GM12878 (cell line): ENCODE results near the gene LRRC8B. TPM values are rescaled to one million over a fixed set of nuclear protein-coding genes. Genes with fewer than 3 reads are reported as not detected.

Experiments used
- ATAC-seq: fragments of 200-7000 bp; cut with Tn5 transposase; 3 replicates; pipeline ENCODE4 v1.9.1; 2020; ENCODE audit warnings: mild to moderate bottlenecking, moderate library complexity
- BruUV-seq: library from RNA; stranded (reverse); fragments of 400-500 nt; replicated peaks from 2 replicates; lab custom pipeline; 2021; lab: Mats Ljungman, UMichigan
- CTCF ChIA-PET: fragments of 300-600 bp; sonication (Branson Sonifier 250); formaldehyde crosslinking; extraction: SDS; loops from one replicate; lab custom pipeline; 2021; ENCODE audit warnings: inconsistent platforms; lab: Yijun Ruan, JAX
- POLR2A ChIA-PET: fragments of 350-600 bp; formaldehyde crosslinking; extraction: SDS; loops from one replicate; lab custom pipeline; 2021; ENCODE audit warnings: inconsistent platforms; lab: Charles Lee
- RAD21 ChIA-PET: fragments of 300-600 bp; sonication (Branson Sonifier 250); formaldehyde crosslinking; loops from one replicate; lab custom pipeline; 2023; ENCODE audit warnings: antibody characterized with exemption; ENCODE audit not compliant: unreplicated experiment; lab: Charles Lee
- SMC1A ChIA-PET: fragments of 300-600 bp; sonication (Branson Sonifier 250); formaldehyde crosslinking; loops from one replicate; lab custom pipeline; 2023; ENCODE audit not compliant: unreplicated experiment, uncharacterized antibody; lab: Charles Lee
- DNase-seq: peaks from one replicate; pipeline ENCODE4 v3.0.0-alpha.2; 2011; ENCODE audit warnings: low read depth, low spot score
- FAIRE-seq: peaks from 3 replicates; lab custom pipeline; 2011; peaks lifted over from hg19 to GRCh38; lab: Jason Lieb, UNC
- H2AFZ ChIP-seq: 2 replicates; pipeline ENCODE4 v1.6.0; 2011; ENCODE audit warnings: low read depth, low read length, control low read depth; ENCODE audit not compliant: control insufficient read depth
- H3K27ac ChIP-seq: 2 replicates; pipeline ENCODE4 v1.5.1; 2011; ENCODE audit warnings: control low read depth; ENCODE audit not compliant: control insufficient read depth, insufficient read depth
- H3K27me3 ChIP-seq, 2 experiments: replicated peaks in 1 of 2; 2 replicates each; pipeline versions ENCODE4 v1.6.0 to v1.6.1; 2011; ENCODE audit warnings: low read length in 1 of 2; ENCODE audit not compliant: control insufficient read depth in 2 of 2, insufficient read depth in 2 of 2
- H3K36me3 ChIP-seq, 2 experiments: 2 replicates each; pipeline ENCODE4 v1.5.1; 2011; ENCODE audit warnings: low read length in 1 of 2; ENCODE audit not compliant: control insufficient read depth in 2 of 2, insufficient read depth in 2 of 2
- H3K4me1 ChIP-seq: 2 replicates; pipeline ENCODE4 v1.6.1; 2011; ENCODE audit warnings: mild to moderate bottlenecking, low read length, moderate library complexity, mixed read lengths; ENCODE audit not compliant: control insufficient read depth, insufficient read depth
- H3K4me2 ChIP-seq: 2 replicates; pipeline ENCODE4 v1.6.0; 2011; ENCODE audit warnings: control low read depth; ENCODE audit not compliant: control insufficient read depth, insufficient read depth
- H3K4me3 ChIP-seq: fragments of 200-600 bp; sonication (generic); 2 replicates; pipeline ENCODE4 v1.5.1; 2016
- H3K79me2 ChIP-seq: 2 replicates; pipeline ENCODE4 v1.6.0; 2011; ENCODE audit warnings: low read length; ENCODE audit not compliant: control insufficient read depth, insufficient read depth
- H3K9ac ChIP-seq: 2 replicates; pipeline ENCODE4 v1.8.0; 2011; ENCODE audit warnings: low read length, control low read depth, mixed read lengths; ENCODE audit not compliant: control insufficient read depth, insufficient read depth
- H3K9me3 ChIP-seq: replicated peaks from 3 replicates; pipeline ENCODE4 v1.5.1; 2011; ENCODE audit warnings: mild to moderate bottlenecking, low read length; ENCODE audit not compliant: control insufficient read depth, insufficient read depth
- H4K20me1 ChIP-seq: 2 replicates; pipeline ENCODE4 v1.6.0; 2011; ENCODE audit not compliant: control insufficient read depth, insufficient read depth
- BMI1 ChIP-seq: fragments of 450-650 bp; IDR thresholded peaks from 2 replicates; pipeline ENCODE4 v1.6.1; 2016; ENCODE audit warnings: mild to moderate bottlenecking, moderate library complexity, borderline replicate concordance
- BRCA1 ChIP-seq: IDR thresholded peaks from 2 replicates; pipeline ENCODE4 v1.6.1; 2011; ENCODE audit warnings: low read depth, low read length, improper control_type of control experiment
- CREM ChIP-seq: IDR thresholded peaks from 2 replicates; pipeline ENCODE4 v1.6.1; 2014; ENCODE audit warnings: antibody characterized with exemption, low read depth
- E2F8 ChIP-seq: fragments of 450-650 bp; IDR thresholded peaks from 2 replicates; pipeline ENCODE4 v1.6.1; 2018; ENCODE audit warnings: mild to moderate bottlenecking, low read depth, moderate library complexity; ENCODE audit not compliant: partially characterized antibody
- ESRRA ChIP-seq: IDR thresholded peaks from 2 replicates; pipeline ENCODE4 v1.6.1; 2012; ENCODE audit warnings: mild to moderate bottlenecking, low read length, improper control_type of control experiment
- FOS ChIP-seq: IDR thresholded peaks from 3 replicates; pipeline ENCODE4 v1.6.1; 2011; ENCODE audit warnings: borderline replicate concordance; ENCODE audit not compliant: insufficient read length; ENCODE audit errors: extremely low read depth
- IRF3 ChIP-seq: fragments of 450-650 bp; IDR thresholded peaks from 2 replicates; pipeline ENCODE4 v1.6.1; 2014; ENCODE audit warnings: mild to moderate bottlenecking
- JUNB ChIP-seq: IDR thresholded peaks from 2 replicates; pipeline ENCODE4 v1.6.1; 2016; ENCODE audit warnings: antibody characterized with exemption, mild to moderate bottlenecking
- RAD21 ChIP-seq: IDR thresholded peaks from 2 replicates; pipeline ENCODE4 v1.6.1; 2011; ENCODE audit warnings: mild to moderate bottlenecking, low read depth, low read length, moderate library complexity; ENCODE audit not compliant: insufficient read depth
- RAD51 ChIP-seq: fragments of 450-650 bp; IDR thresholded peaks from 2 replicates; pipeline ENCODE4 v1.6.1; 2016; ENCODE audit warnings: moderate library complexity, mild to moderate bottlenecking, inconsistent platforms
- SIX5 ChIP-seq: IDR thresholded peaks from 2 replicates; pipeline ENCODE4 v1.6.1; 2011; ENCODE audit warnings: mild to moderate bottlenecking, low read depth, low read length, moderate library complexity; ENCODE audit not compliant: severe bottlenecking
- SMAD1 ChIP-seq: fragments of 450-650 bp; IDR thresholded peaks from 2 replicates; pipeline ENCODE4 v1.6.1; 2018; ENCODE audit warnings: mild to moderate bottlenecking, low read depth; ENCODE audit not compliant: partially characterized antibody
- SMARCA5 ChIP-seq: fragments of 450-650 bp; IDR thresholded peaks from 2 replicates; pipeline ENCODE4 v1.6.1; 2017; ENCODE audit warnings: mild to moderate bottlenecking
- TBL1XR1 ChIP-seq: IDR thresholded peaks from 2 replicates; pipeline ENCODE4 v1.6.1; 2012; ENCODE audit warnings: low read depth, low read length, improper control_type of control experiment
- TCF12 ChIP-seq: IDR thresholded peaks from 2 replicates; pipeline ENCODE4 v1.6.1; 2011; ENCODE audit warnings: low read depth, mild to moderate bottlenecking, low read length
- USF2 ChIP-seq: IDR thresholded peaks from 2 replicates; pipeline ENCODE4 v1.6.1; 2011; ENCODE audit warnings: low read depth, low read length, improper control_type of control experiment, borderline replicate concordance
- WGBS: methylation state at CpG from one replicate; pipeline ENCODE4 v1.1.6; 2016; ENCODE audit warnings: low lambda C conversion rate; ENCODE audit not compliant: insufficient replicate concordance, insufficient coverage; ENCODE audit errors: missing lambda C conversion rate; 5-methylcytosine and 5-hydroxymethylcytosine counted together
- in situ Hi-C: fragments of 300-500 bp; cut with MboI; formaldehyde crosslinking; loops from 9 replicates; pipeline ENCODE4 v1.14.3; 2018; ENCODE audit warnings: mixed read lengths
- intact Hi-C: fragments of 100-400 bp; cut with micrococcal nuclease; formaldehyde crosslinking; loops from one replicate; pipeline ENCODE4 v1.14.2; 2022; ENCODE audit not compliant: unreplicated experiment
- polyA plus RNA-seq, 11 experiments: library from polyadenylated mRNA; depleted of rRNA in 4 of 11; unstranded in 6 of 11; stranded (reverse) in 5 of 11; fragments of >200 nt; fragmentation: Nextera tagmentation in 4 of 11; fragmentation: Illumina TruSeq in 1 of 11; extraction: Ambion mirVana in 4 of 11; extraction: Trizol in 1 of 11; gene quantifications; 1 replicate in 1 of 11; 2 replicates in 10 of 11; pipeline versions ENCODE4 v1.2.1 to v1.2.3, GENCODE V29; 2011 to 2016; ENCODE audit warnings: inconsistent platforms in 2 of 11, missing spikeins in 2 of 11, low read depth in 1 of 11
- total RNA-seq, 4 experiments: library from RNA; depleted of rRNA in 3 of 4; stranded (reverse); fragments of >200 nt in 3 of 4; fragmentation: Illumina TruSeq in 1 of 4; extraction: Trizol in 1 of 4; gene quantifications; 2 replicates each; pipeline versions ENCODE4 v1.2.1 to v1.2.3, GENCODE V29; 2013 to 2021
- TF ChIP-seq, protein P1 (sequence below): fragments of 450-650 bp; formaldehyde crosslinking; IDR thresholded peaks from 2 replicates; pipeline ENCODE4 v1.4.0; 2020; ENCODE audit warnings: mild to moderate bottlenecking, moderate library complexity

LRRC8B gene
- total and polyA plus RNA-seq, 10 of the 15 experiments (the other 5 are each of a cell fraction or from before 2014, with no cell fraction given) = 1.3 to 9.2 (median 5.4) TPM

DNA sequence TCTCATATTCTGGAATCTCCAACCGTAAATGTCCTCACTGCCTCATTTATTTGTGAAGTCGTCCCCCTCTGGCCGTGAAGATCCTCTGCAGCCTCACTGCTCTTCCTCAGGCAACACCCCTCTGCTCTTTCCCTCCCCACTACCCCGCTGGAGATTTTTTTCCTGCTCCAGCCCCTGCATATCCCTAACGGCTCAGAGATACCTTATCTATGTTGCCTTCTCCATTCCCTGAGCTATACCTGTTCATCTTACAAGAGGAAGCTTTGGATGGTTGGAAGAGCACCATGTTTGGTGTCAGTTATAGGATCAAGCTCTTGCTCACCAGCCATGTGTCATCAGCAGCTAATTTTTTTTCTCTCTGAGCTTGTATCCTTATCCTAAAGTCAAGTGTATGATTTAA is 26.4 kb downstream of the LRRC8B start:
- no peaks in the 10 kb centered on the region; the same call in 1 of the 2 replicates for H3K79me2 ChIP-seq
- H3K4me2 ChIP-seq = no peak overlapping the region
- H3K9me3 ChIP-seq = no peaks in the 10 kb centered on the region
- H3K27ac ChIP-seq = no peak overlapping the region
- peaks cover 27% of the 10 kb centered on the region; the same call in 1 of the 2 replicates for H3K4me1 ChIP-seq
- no peaks in the 10 kb centered on the region for H3K36me3 ChIP-seq
- ATAC-seq = no peak
- ChIA-PET CTCF (interaction anchor here (1.3 to 2.6 kb wide), 3 partner anchors 9 to 211 kb away, joined by 3 to 6 read pairs (median 4); no protein-coding TSS in a partner anchor), RAD21 (no interaction called here), POLR2A (no interaction called here), SMC1A (interaction anchor here (0.5 to 2.4 kb wide), 6 partner anchors 9 to 230 kb away, joined by 3 to 10 read pairs (median 3); no protein-coding TSS in a partner anchor)
- H4K20me1 ChIP-seq = no peaks in the 10 kb centered on the region
- H3K9ac ChIP-seq = no peak overlapping the region
- no peak for FAIRE-seq
- DNase-seq = no peak
- in situ Hi-C loops = no loop called here
- 100% methylated on average over 5 of the region's 5 CpGs for WGBS
- H3K4me3 ChIP-seq = no peak overlapping the region
- intact Hi-C loops = no loop called here
- H2AFZ ChIP-seq = no peak overlapping the region
- no peaks in the 10 kb centered on the region for H3K27me3 ChIP-seq
- BruUV-seq = no TSS peak
- no peak for TF ChIP-seq E2F8
- no peak for TF ChIP-seq RAD51
- TF ChIP-seq TBL1XR1 = no peak
- TF ChIP-seq SMARCA5 = no peak
- TF ChIP-seq, protein P1, sequence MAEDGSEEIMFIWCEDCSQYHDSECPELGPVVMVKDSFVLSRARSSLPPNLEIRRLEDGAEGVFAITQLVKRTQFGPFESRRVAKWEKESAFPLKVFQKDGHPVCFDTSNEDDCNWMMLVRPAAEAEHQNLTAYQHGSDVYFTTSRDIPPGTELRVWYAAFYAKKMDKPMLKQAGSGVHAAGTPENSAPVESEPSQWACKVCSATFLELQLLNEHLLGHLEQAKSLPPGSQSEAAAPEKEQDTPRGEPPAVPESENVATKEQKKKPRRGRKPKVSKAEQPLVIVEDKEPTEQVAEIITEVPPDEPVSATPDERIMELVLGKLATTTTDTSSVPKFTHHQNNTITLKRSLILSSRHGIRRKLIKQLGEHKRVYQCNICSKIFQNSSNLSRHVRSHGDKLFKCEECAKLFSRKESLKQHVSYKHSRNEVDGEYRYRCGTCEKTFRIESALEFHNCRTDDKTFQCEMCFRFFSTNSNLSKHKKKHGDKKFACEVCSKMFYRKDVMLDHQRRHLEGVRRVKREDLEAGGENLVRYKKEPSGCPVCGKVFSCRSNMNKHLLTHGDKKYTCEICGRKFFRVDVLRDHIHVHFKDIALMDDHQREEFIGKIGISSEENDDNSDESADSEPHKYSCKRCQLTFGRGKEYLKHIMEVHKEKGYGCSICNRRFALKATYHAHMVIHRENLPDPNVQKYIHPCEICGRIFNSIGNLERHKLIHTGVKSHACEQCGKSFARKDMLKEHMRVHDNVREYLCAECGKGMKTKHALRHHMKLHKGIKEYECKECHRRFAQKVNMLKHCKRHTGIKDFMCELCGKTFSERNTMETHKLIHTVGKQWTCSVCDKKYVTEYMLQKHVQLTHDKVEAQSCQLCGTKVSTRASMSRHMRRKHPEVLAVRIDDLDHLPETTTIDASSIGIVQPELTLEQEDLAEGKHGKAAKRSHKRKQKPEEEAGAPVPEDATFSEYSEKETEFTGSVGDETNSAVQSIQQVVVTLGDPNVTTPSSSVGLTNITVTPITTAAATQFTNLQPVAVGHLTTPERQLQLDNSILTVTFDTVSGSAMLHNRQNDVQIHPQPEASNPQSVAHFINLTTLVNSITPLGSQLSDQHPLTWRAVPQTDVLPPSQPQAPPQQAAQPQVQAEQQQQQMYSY = no peak
- no peak for TF ChIP-seq BMI1
- no peak for TF ChIP-seq SMAD1
- no peak for TF ChIP-seq RAD21
- TF ChIP-seq ESRRA = no peak
- no peak for TF ChIP-seq IRF3
- no peak for TF ChIP-seq JUNB
- no peak for TF ChIP-seq BRCA1
- no peak for TF ChIP-seq SIX5
- TF ChIP-seq CREM = no peak
- TF ChIP-seq TCF12 = no peak
- no peak for TF ChIP-seq USF2
- TF ChIP-seq FOS = no peak
